ENCODE measurements around the gene SLC34A2. TPM values are rescaled to one million over a fixed set of nuclear protein-coding genes. Genes with fewer than 3 reads are reported as not detected.

Gene SLC34A2
- total and polyA plus RNA-seq, 8 donors: 0.12 to 35.7 (median 0.55) TPM; not detected in 3

DNA sequence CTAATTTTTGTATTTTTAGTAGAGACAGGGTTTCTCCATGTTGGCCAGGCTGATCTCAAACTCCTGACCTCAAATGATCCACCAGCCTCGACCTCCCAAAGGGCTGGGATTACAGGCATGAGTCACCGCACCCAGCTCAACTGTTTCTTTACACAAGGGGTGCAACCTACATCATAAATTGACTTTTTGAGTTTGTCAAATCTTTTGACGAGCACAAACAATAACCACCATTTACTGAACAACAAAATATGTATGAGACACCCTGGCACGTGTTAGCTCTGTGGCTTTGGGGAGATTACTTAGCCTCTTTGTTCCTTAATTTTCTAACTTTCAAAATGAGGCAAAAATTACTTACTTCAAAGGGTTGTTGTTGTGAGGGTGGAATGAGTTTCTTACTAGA lies 23.5 kb upstream of the SLC34A2 start:
- DNase-seq: peak; percentile 34 to 53

DNA sequence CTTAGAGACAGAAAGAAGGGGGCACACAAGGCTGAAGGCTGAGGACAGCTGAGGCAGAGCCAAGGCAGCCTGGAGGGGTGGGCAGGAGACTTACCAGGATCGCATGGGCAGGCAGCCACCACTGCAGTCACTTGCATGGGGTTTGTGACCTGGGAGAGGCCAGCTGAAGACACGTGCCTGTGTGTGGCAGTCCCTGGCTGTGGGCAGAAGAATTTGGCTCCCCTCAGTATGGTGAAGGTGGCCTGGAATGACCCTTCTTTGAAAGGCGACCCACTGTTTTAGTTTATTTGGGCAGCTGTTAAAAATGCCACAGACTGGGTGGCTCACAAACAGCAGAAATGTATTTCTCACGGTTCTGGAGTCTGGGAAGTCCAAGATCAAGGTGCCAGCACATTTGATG lies 22.1 kb upstream of the SLC34A2 start:
- intact Hi-C loops (cut with DNase I; ENCODE audit: low total_unique reads): no loop called here
- H3K4me3 ChIP-seq: no peak overlapping the region
- DNase-seq: no peak
- TF ChIP-seq, protein P1, sequence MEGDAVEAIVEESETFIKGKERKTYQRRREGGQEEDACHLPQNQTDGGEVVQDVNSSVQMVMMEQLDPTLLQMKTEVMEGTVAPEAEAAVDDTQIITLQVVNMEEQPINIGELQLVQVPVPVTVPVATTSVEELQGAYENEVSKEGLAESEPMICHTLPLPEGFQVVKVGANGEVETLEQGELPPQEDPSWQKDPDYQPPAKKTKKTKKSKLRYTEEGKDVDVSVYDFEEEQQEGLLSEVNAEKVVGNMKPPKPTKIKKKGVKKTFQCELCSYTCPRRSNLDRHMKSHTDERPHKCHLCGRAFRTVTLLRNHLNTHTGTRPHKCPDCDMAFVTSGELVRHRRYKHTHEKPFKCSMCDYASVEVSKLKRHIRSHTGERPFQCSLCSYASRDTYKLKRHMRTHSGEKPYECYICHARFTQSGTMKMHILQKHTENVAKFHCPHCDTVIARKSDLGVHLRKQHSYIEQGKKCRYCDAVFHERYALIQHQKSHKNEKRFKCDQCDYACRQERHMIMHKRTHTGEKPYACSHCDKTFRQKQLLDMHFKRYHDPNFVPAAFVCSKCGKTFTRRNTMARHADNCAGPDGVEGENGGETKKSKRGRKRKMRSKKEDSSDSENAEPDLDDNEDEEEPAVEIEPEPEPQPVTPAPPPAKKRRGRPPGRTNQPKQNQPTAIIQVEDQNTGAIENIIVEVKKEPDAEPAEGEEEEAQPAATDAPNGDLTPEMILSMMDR (IDR thresholded peaks at IDR 0.05): no peak
- TF ChIP-seq POLR2A (IDR thresholded peaks at IDR 0.05): no peak
- TF ChIP-seq EP300 (IDR thresholded peaks at IDR 0.05): no peak
- TF ChIP-seq POLR2AphosphoS5 (IDR thresholded peaks at IDR 0.05): no peak
- no peak overlapping the region for H3K27ac ChIP-seq
- no peaks in the 10 kb centered on the region for H3K36me3 ChIP-seq
- peaks cover 0 to 4% (median 0%) of the 10 kb centered on the region in 4 donors for H3K9me3 ChIP-seq
- H3K27me3 ChIP-seq: no peaks in the 10 kb centered on the region
- WGBS, 5 donors: 71 to 85% (median 79%) methylated on average over 4 of the region's 4 CpGs
- peaks cover 0 to 2% (median 0%) of the 10 kb centered on the region in 4 donors for H3K4me1 ChIP-seq

More for the DNA sequence above, 23.5 kb upstream of the SLC34A2 start:
- Histone ChIP-seq H3K27me3 (no peaks in the 10 kb centered on the region), H3K9me3 (peaks cover 0 to 4% (median 0%) of the 10 kb centered on the region in 4 donors), H3K4me3 (no peak overlapping the region), H3K27ac (peak overlapping the region in 1 of 5 donors; percentile 35), H3K36me3 (no peaks in the 10 kb centered on the region), H3K4me1 (no peaks in the 10 kb centered on the region)
- WGBS, 5 donors: 27 to 68% (median 36%) methylated on average over 4 of the region's 4 CpGs
- TF ChIP-seq POLR2A (IDR thresholded peaks at IDR 0.05) (no peak), POLR2AphosphoS5 (IDR thresholded peaks at IDR 0.05) (peak in 1 of 3 donors; percentile 5), EP300 (IDR thresholded peaks at IDR 0.05) (no peak)
- TF ChIP-seq, protein P1 (IDR thresholded peaks at IDR 0.05): no peak
- intact Hi-C loops (cut with DNase I; ENCODE audit: low total_unique reads): no loop called here

DNA sequence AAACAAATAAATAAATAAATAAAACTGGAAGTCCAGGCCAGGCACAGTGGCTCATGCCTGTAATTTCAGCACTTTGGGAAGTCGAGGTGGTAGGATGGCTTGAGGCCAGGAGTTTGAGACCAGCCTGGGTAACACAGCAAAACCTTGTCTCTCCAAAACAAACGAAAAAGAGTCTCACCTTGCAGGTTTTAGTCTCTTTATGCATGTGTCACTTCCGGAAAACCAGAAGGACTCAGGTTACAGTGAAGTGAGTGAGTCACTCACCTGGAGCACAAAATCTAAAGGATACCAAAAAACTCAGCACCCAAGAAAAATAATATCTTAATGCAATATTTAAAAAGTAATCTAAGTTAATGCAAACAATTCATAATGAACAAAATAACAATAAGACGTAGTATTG lies 20.1 kb upstream of the SLC34A2 start:
- H3K27me3 ChIP-seq: no peaks in the 10 kb centered on the region
- peaks cover 0 to 10% (median 3%) of the 10 kb centered on the region in 4 donors for H3K4me1 ChIP-seq
- intact Hi-C loops (cut with DNase I; ENCODE audit: low total_unique reads): no loop called here
- no peak overlapping the region for H3K4me3 ChIP-seq
- no peaks in the 10 kb centered on the region for H3K36me3 ChIP-seq
- WGBS, 5 donors: 35 to 63% (median 46%) methylated on average over 4 of the region's 4 CpGs
- peaks cover 0 to 4% (median 0%) of the 10 kb centered on the region in 4 donors for H3K9me3 ChIP-seq
- no peak overlapping the region for H3K27ac ChIP-seq
- TF ChIP-seq POLR2A (IDR thresholded peaks at IDR 0.05) (no peak), POLR2AphosphoS5 (IDR thresholded peaks at IDR 0.05) (no peak), EP300 (IDR thresholded peaks at IDR 0.05) (no peak)
- TF ChIP-seq, protein P1 (IDR thresholded peaks at IDR 0.05): no peak
- peak in 1 of 2 donors; percentile 28 for DNase-seq

DNA sequence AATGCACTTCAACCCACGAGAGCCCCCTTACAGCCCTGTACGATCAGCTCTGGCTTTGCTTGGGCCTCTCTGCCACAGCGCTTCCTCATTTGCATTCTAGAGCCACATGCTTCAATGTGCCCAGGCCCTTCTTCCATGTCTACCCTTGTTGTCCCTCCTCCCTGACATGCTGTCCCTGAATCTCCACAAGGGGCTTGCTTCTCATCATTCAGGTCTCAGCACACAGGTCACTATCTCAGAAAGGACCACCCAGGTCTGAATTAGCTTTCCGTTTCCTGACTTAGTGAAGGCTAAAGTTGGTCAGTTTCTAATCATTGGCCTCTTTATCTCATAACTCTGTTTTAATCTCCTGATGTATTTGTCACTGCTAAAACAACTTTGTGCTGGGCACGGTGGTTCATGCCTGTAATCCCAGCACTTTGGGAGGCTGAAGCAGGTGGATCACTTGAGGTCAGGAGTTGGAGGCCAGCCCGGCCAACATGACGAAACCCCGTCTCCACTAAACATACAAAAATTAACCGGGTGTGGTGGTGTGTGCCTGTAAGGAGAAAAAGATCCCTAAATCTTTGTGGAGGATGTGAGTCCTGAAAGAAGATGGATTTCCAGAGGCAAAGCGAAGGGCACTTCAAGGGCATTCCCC lies 17.9 kb upstream of the SLC34A2 start:
- H3K27me3 ChIP-seq: no peaks in the 10 kb centered on the region
- peak in 1 of 2 donors; percentile 41 for DNase-seq
- intact Hi-C loops (cut with DNase I; ENCODE audit: low total_unique reads): no loop called here
- TF ChIP-seq POLR2AphosphoS5 (IDR thresholded peaks at IDR 0.05): no peak
- TF ChIP-seq, protein P1 (IDR thresholded peaks at IDR 0.05): no peak
- TF ChIP-seq EP300 (IDR thresholded peaks at IDR 0.05): no peak
- TF ChIP-seq POLR2A (IDR thresholded peaks at IDR 0.05): no peak
- no peak overlapping the region for H3K27ac ChIP-seq
- H3K36me3 ChIP-seq: no peaks in the 10 kb centered on the region
- no peak overlapping the region for H3K4me3 ChIP-seq
- peaks cover 0 to 10% (median 3%) of the 10 kb centered on the region in 4 donors for H3K4me1 ChIP-seq
- 57 to 67% (median 60%) methylated on average over 10 of the region's 10 CpGs for WGBS, 5 donors
- H3K9me3 ChIP-seq: peaks cover 0 to 4% (median 0%) of the 10 kb centered on the region in 4 donors

Measured in stomach (tissue), 9 donors.